HCT116 (cell line): ENCODE results near the gene WWOX. TPM values are rescaled to one million over a fixed set of nuclear protein-coding genes. Genes with fewer than 3 reads are reported as not detected.

ENCODE experiments used
- ATAC-seq: fragments of 200-7000 bp; cut with Tn5 transposase; 2 replicates; pipeline ENCODE4 v1.9.1; 2020; ENCODE audit warnings: mild to moderate bottlenecking, moderate library complexity
- BruUV-seq: library from RNA; stranded (reverse); fragments of 400-500 nt; replicated peaks from 2 replicates; lab custom pipeline; 2021; lab: Mats Ljungman, UMichigan
- CTCF ChIA-PET: fragments of 300-600 bp; sonication (Branson Sonifier 250); formaldehyde crosslinking; loops from one replicate; lab custom pipeline; 2021; ENCODE audit warnings: antibody characterized with exemption; lab: Charles Lee
- POLR2A ChIA-PET: fragments of 300-600, 350-600 bp; sonication (Branson Sonifier 250); formaldehyde crosslinking; loops from one replicate; lab custom pipeline; 2021; ENCODE audit warnings: antibody characterized with exemption; lab: Charles Lee
- RAD21 ChIA-PET, 2 experiments: fragments of 300-600 bp; sonication (Branson Sonifier 250); formaldehyde crosslinking; loops; one replicate each; lab custom pipeline; 2023; ENCODE audit warnings: low total read pairs in 2 of 2; ENCODE audit not compliant: uncharacterized antibody in 2 of 2, unreplicated experiment in 2 of 2, low non-redundant PET in 1 of 2; lab: Charles Lee
- DNase-seq: peaks from one replicate; pipeline ENCODE4 v3.0.0-alpha.2; 2010; ENCODE audit warnings: low read depth, low spot score
- H2AFZ ChIP-seq: fragments of 200-600 bp; shearing (Covaris generic), sonication (generic); 2 replicates; pipeline ENCODE4 v1.6.1; 2017; ENCODE audit warnings: low read depth, mixed run types, mixed read lengths, antibody characterized with exemption, low read length; ENCODE audit not compliant: poor library complexity, severe bottlenecking
- H3K27ac ChIP-seq: 2 replicates; pipeline ENCODE4 v1.5.1; 2012; ENCODE audit warnings: low read depth, low read length
- H3K27me3 ChIP-seq: fragments of 200-600 bp; sonication (generic); 2 replicates; pipeline ENCODE4 v1.6.1; 2016; ENCODE audit warnings: mixed run types, low read length, mixed read lengths; ENCODE audit not compliant: insufficient read depth
- H3K36me3 ChIP-seq, 2 experiments: fragments of 200-500 bp in 1 of 2; fragments of 200-600 bp in 1 of 2; sonication (Bioruptor generic) in 1 of 2; sonication (generic) in 1 of 2; 2 replicates each; pipeline versions ENCODE4 v1.5.1 to v1.6.1; 2014 to 2016; ENCODE audit warnings: low read length in 2 of 2, inconsistent platforms in 1 of 2, mixed read lengths in 1 of 2, mixed run types in 1 of 2; ENCODE audit not compliant: insufficient read depth in 2 of 2, control insufficient read depth in 1 of 2
- H3K4me1 ChIP-seq, 2 experiments: fragments of 200-600 bp in 1 of 2; sonication (generic) in 1 of 2; 2 replicates each; pipeline versions ENCODE4 v1.5.1 to v1.6.1; 2012 to 2017; ENCODE audit warnings: low read length in 2 of 2, inconsistent platforms in 1 of 2, mild to moderate bottlenecking in 1 of 2, mixed read lengths in 1 of 2, mixed run types in 1 of 2, moderate library complexity in 1 of 2; ENCODE audit not compliant: insufficient read depth in 2 of 2, control insufficient read depth in 1 of 2
- H3K4me2 ChIP-seq: fragments of 200-600 bp; sonication (generic); 2 replicates; pipeline ENCODE4 v1.6.1; 2017; ENCODE audit warnings: mixed run types, low read length, mixed read lengths
- H3K4me3 ChIP-seq, 2 experiments: fragments of 200-600 bp in 1 of 2; sonication (generic) in 1 of 2; replicated peaks in 1 of 2; 2 replicates each; pipeline ENCODE4 v1.5.1; 2011 to 2016; ENCODE audit warnings: low read length in 2 of 2, control low read depth in 1 of 2, low read depth in 1 of 2, mild to moderate bottlenecking in 1 of 2, mixed read lengths in 1 of 2, mixed run types in 1 of 2
- H3K79me2 ChIP-seq: fragments of 200-600 bp; sonication (generic); 2 replicates; pipeline ENCODE4 v1.6.1; 2017; ENCODE audit warnings: mild to moderate bottlenecking, mixed run types, low read length, moderate library complexity, mixed read lengths; ENCODE audit not compliant: insufficient read depth
- H3K9ac ChIP-seq: fragments of 200-600 bp; sonication (generic); 2 replicates; pipeline ENCODE4 v1.6.1; 2016; ENCODE audit warnings: low read length, mixed read lengths
- H3K9me2 ChIP-seq: fragments of 200-600 bp; sonication (generic), shearing (Covaris generic); 2 replicates; pipeline ENCODE4 v1.6.1; 2017; ENCODE audit warnings: mixed run types, mild to moderate bottlenecking, moderate library complexity; ENCODE audit not compliant: insufficient read depth
- H3K9me3 ChIP-seq, 2 experiments: fragments of 200-500 bp in 1 of 2; fragments of 200-600 bp in 1 of 2; sonication (Bioruptor generic) in 1 of 2; sonication (generic) in 1 of 2; 2 replicates each; pipeline ENCODE4 v1.6.1; 2014 to 2017; ENCODE audit warnings: low read length in 2 of 2, mixed read lengths in 2 of 2, inconsistent platforms in 1 of 2, low read depth in 1 of 2, mild to moderate bottlenecking in 1 of 2, mixed run types in 1 of 2, moderate library complexity in 1 of 2; ENCODE audit not compliant: control insufficient read depth in 1 of 2, insufficient read depth in 1 of 2
- H4K20me1 ChIP-seq: fragments of 200-600 bp; sonication (generic), shearing (Covaris generic); 2 replicates; pipeline ENCODE4 v1.6.1; 2017; ENCODE audit warnings: mixed run types, mild to moderate bottlenecking, moderate library complexity; ENCODE audit not compliant: insufficient read depth
- ATF3 ChIP-seq: IDR thresholded peaks from 2 replicates; pipeline ENCODE4 v1.6.1; 2012
- CEBPB ChIP-seq: IDR thresholded peaks from 2 replicates; pipeline ENCODE4 v1.6.1; 2012; ENCODE audit warnings: low read depth
- CTCF ChIP-seq, 3 experiments: fragments of 200-600 bp in 1 of 3; sonication (generic) in 1 of 3; IDR thresholded peaks in 2 of 3; conservative IDR thresholded peaks in 1 of 3; 2 replicates each; pipeline ENCODE4 v1.5.1; 2012 to 2017; ENCODE audit warnings: low read depth in 2 of 3, low read length in 2 of 3, antibody characterized with exemption in 1 of 3, borderline replicate concordance in 1 of 3, control low read depth in 1 of 3, mild to moderate bottlenecking in 1 of 3, mixed read lengths in 1 of 3, mixed run types in 1 of 3, moderate library complexity in 1 of 3; ENCODE audit not compliant: insufficient read depth in 1 of 3
- EGR1 ChIP-seq: IDR thresholded peaks from 2 replicates; pipeline ENCODE4 v1.6.1; 2012; ENCODE audit warnings: low read depth
- FOSL1 ChIP-seq: IDR thresholded peaks from 2 replicates; pipeline ENCODE4 v1.6.1; 2012; ENCODE audit warnings: low read depth
- REST ChIP-seq: IDR thresholded peaks from 2 replicates; pipeline ENCODE4 v1.6.1; 2012; ENCODE audit warnings: low read depth
- SP1 ChIP-seq: IDR thresholded peaks from 2 replicates; pipeline ENCODE4 v1.6.1; 2012; ENCODE audit warnings: low read depth
- TCF7L2 ChIP-seq: IDR thresholded peaks from 2 replicates; pipeline ENCODE4 v1.7.0; 2011; ENCODE audit warnings: borderline replicate concordance, inconsistent platforms; ENCODE audit not compliant: insufficient read depth, insufficient read length; ENCODE audit errors: extremely low read depth
- ZFX ChIP-seq: fragments of 450-650 bp; IDR thresholded peaks from 2 replicates; pipeline ENCODE4 v1.6.1; 2017
- ZNF274 ChIP-seq: fragments of 200-500 bp; sonication (Bioruptor generic); IDR thresholded peaks from 2 replicates; pipeline ENCODE4 v1.6.1; 2014; ENCODE audit warnings: mild to moderate bottlenecking, low read depth, low read length, inconsistent platforms
- intact Hi-C: fragments of 100-400 bp; cut with micrococcal nuclease; formaldehyde crosslinking; loops from 2 replicates; pipeline ENCODE4 v1.10.0; 2022
- total RNA-seq: library from RNA; stranded (reverse); gene quantifications from one replicate; pipeline ENCODE4 v1.2.1, GENCODE V29; 2021; ENCODE audit not compliant: unreplicated experiment

Gene WWOX
- total RNA-seq, 1 experiment from 2014 or later, result 13.7 TPM

- Histone ChIP-seq H3K36me3 (no peaks in the 10 kb centered on the region), H3K27ac (no peak overlapping the region), H4K20me1 (no peaks in the 10 kb centered on the region), H3K9ac (no peak overlapping the region), H3K9me3 (no peaks in the 10 kb centered on the region; a peak in 2 of 4 replicates), H3K79me2 (no peaks in the 10 kb centered on the region), H3K4me1 (no peaks in the 10 kb centered on the region), H3K4me3 (no peak overlapping the region), H3K9me2 (no peaks in the 10 kb centered on the region), H2AFZ (no peak overlapping the region)
- ChIA-PET RAD21 (no interaction called here), CTCF (no interaction called here)
- intact Hi-C loops, result no loop called here
- ATAC-seq (no peak), DNase-seq (no peak)
- no TSS peak for BruUV-seq
- TF ChIP-seq REST (no peak), EGR1 (no peak), CEBPB (no peak), CTCF (IDR thresholded peaks at IDR 0.05 in 2 of 3, conservative IDR thresholded peaks at IDR 0.05 in 1 of 3; ENCODE audit: borderline replicate concordance in 1 of 3, insufficient read depth in 1 of 3, low read depth in 2 of 3, low read length in 2 of 3) (no peak), TCF7L2 (no peak), ATF3 (no peak), FOSL1 (no peak), ZNF274 (no peak), SP1 (no peak), ZFX (no peak)
- TF ChIP-seq, all 23 proteins: peak for 0
- Histone ChIP-seq H3K27me3 (no peaks in the 10 kb centered on the region), H3K4me2 (no peak overlapping the region)
- POLR2A ChIA-PET, result no interaction called here
Measured at GRCh38 chr16:78727536-78727935, 628.1 kb downstream of the WWOX start.
